PC-9 (cell line): ENCODE results near the gene TCF3. TPM values are rescaled to one million over a fixed set of nuclear protein-coding genes. Genes with fewer than 3 reads are reported as not detected.

Experiments used
- BruUV-seq: library from RNA; stranded (reverse); fragments of 400-500 nt; replicated peaks from 2 replicates; lab custom pipeline; 2021; lab: Mats Ljungman, UMichigan
- CTCF ChIA-PET: fragments of 300-600 bp; sonication (Branson Sonifier 250); formaldehyde crosslinking; loops from one replicate; lab custom pipeline; 2022; ENCODE audit warnings: antibody characterized with exemption; lab: Charles Lee
- POLR2A ChIA-PET: fragments of 300-600 bp; sonication (Branson Sonifier 250); formaldehyde crosslinking; loops from one replicate; lab custom pipeline; 2022; ENCODE audit warnings: antibody characterized with exemption; ENCODE audit not compliant: unreplicated experiment; lab: Charles Lee
- DNase-seq, 2 experiments: peaks; one replicate each; pipeline versions ENCODE4 v3.0.0 to v3.0.0-alpha.2; 2015 to 2022; ENCODE audit warnings: mixed read lengths in 1 of 2
- H2AFZ ChIP-seq: fragments of 200-600 bp; sonication (generic); 2 replicates; pipeline ENCODE4 v1.8.1; 2017; ENCODE audit warnings: antibody characterized with exemption
- H3F3A ChIP-seq: fragments of 200-600 bp; sonication (generic); 2 replicates; pipeline ENCODE4 v1.8.1; 2017; ENCODE audit warnings: antibody characterized with exemption, mild to moderate bottlenecking, low read depth; ENCODE audit not compliant: insufficient read depth
- H3K27ac ChIP-seq: fragments of 200-600 bp; sonication (generic); 2 replicates; pipeline ENCODE4 v1.6.1; 2016; ENCODE audit warnings: mixed run types
- H3K27me3 ChIP-seq: fragments of 200-600 bp; sonication (generic); 2 replicates; pipeline ENCODE4 v1.6.1; 2016; ENCODE audit warnings: low read depth, mixed run types; ENCODE audit not compliant: insufficient read depth
- H3K36me3 ChIP-seq: fragments of 200-600 bp; sonication (generic); 2 replicates; pipeline ENCODE4 v1.6.1; 2016; ENCODE audit warnings: low read depth, mixed run types
- H3K4me1 ChIP-seq: fragments of 200-600 bp; sonication (generic); replicated peaks from 2 replicates; pipeline ENCODE4 v1.6.1; 2016; ENCODE audit warnings: mixed run types; ENCODE audit not compliant: insufficient read depth
- H3K4me2 ChIP-seq: fragments of 200-600 bp; sonication (generic); 2 replicates; pipeline ENCODE4 v1.6.1; 2017; ENCODE audit warnings: mixed run types
- H3K4me3 ChIP-seq: fragments of 200-600 bp; sonication (generic); 2 replicates; pipeline ENCODE4 v1.6.1; 2016; ENCODE audit warnings: mixed run types
- H3K79me2 ChIP-seq: fragments of 200-600 bp; sonication (generic); 2 replicates; pipeline ENCODE4 v1.6.1; 2017; ENCODE audit warnings: low read depth, mixed run types
- H3K9me2 ChIP-seq: fragments of 200-600 bp; sonication (generic); 2 replicates; pipeline ENCODE4 v1.8.1; 2017; ENCODE audit warnings: mild to moderate bottlenecking; ENCODE audit not compliant: insufficient read depth
- H3K9me3 ChIP-seq: fragments of 200-600 bp; sonication (generic); 2 replicates; pipeline ENCODE4 v1.8.1; 2016; ENCODE audit warnings: low read depth; ENCODE audit not compliant: insufficient read depth
- H4K20me1 ChIP-seq: fragments of 200-600 bp; sonication (generic); 2 replicates; pipeline ENCODE4 v1.8.1; 2017; ENCODE audit not compliant: insufficient read depth
- CTCF ChIP-seq: fragments of 200-600 bp; sonication (generic); conservative IDR thresholded peaks from 2 replicates; pipeline ENCODE4 v1.6.1; 2017; ENCODE audit warnings: mixed run types, antibody characterized with exemption, mild to moderate bottlenecking, moderate library complexity
- EZH2 ChIP-seq: fragments of 200-600 bp; sonication (generic); IDR thresholded peaks from 2 replicates; pipeline ENCODE4 v1.8.0; 2017; ENCODE audit warnings: antibody characterized with exemption, low read depth
- intact Hi-C: fragments of 100-400 bp; cut with micrococcal nuclease; formaldehyde crosslinking; loops from one replicate; pipeline ENCODE4 v1.10.0; 2022; ENCODE audit not compliant: unreplicated experiment
- total RNA-seq: library from RNA; stranded (reverse); gene quantifications from 2 replicates; pipeline ENCODE4 v1.2.3, GENCODE V29; 2021

Gene TCF3
- total RNA-seq, 1 experiment from 2014 or later: 98.0 TPM

- peak in 1 of 2 experiments; percentile 19 for DNase-seq
- no peaks in the 10 kb centered on the region for H3F3A ChIP-seq
- H2AFZ ChIP-seq: no peak overlapping the region
- ChIA-PET CTCF (no interaction called here), POLR2A (no interaction called here)
- no TSS peak for BruUV-seq
- H3K4me1 ChIP-seq: no peaks in the 10 kb centered on the region
- H3K9me3 ChIP-seq: no peaks in the 10 kb centered on the region
- H3K9me2 ChIP-seq: no peaks in the 10 kb centered on the region
- no peaks in the 10 kb centered on the region for H3K27me3 ChIP-seq
- H3K36me3 ChIP-seq: no peaks in the 10 kb centered on the region
- H4K20me1 ChIP-seq: no peaks in the 10 kb centered on the region
- intact Hi-C loops: no loop called here
- no peak overlapping the region for H3K27ac ChIP-seq
- no peak overlapping the region for H3K4me2 ChIP-seq
- H3K79me2 ChIP-seq: no peaks in the 10 kb centered on the region
- no peak overlapping the region for H3K4me3 ChIP-seq
- TF ChIP-seq EZH2 (no peak), CTCF (peak; percentile 46; the same call in 1 of the 2 replicates)
These were observed 28.0 kb downstream of the TCF3 start for GRCh38 chr19:1624458-1624857.

- no peak overlapping the region for H3K27ac ChIP-seq
- intact Hi-C loops: no loop called here
- no peaks in the 10 kb centered on the region for H4K20me1 ChIP-seq
- no peak overlapping the region for H3K4me3 ChIP-seq
- no TSS peak for BruUV-seq
- no peak overlapping the region for H3K4me2 ChIP-seq
- H3K27me3 ChIP-seq: no peaks in the 10 kb centered on the region
- no peaks in the 10 kb centered on the region for H3F3A ChIP-seq
- no peak overlapping the region for H2AFZ ChIP-seq
- DNase-seq: no peak
- POLR2A ChIA-PET: no interaction called here
- CTCF ChIA-PET: no interaction called here
- no peaks in the 10 kb centered on the region for H3K9me2 ChIP-seq
- no peaks in the 10 kb centered on the region for H3K9me3 ChIP-seq
- no peaks in the 10 kb centered on the region for H3K4me1 ChIP-seq
- TF ChIP-seq CTCF (no peak), EZH2 (no peak)
- H3K36me3 ChIP-seq: no peaks in the 10 kb centered on the region
- no peaks in the 10 kb centered on the region for H3K79me2 ChIP-seq
These were observed 29.9 kb downstream of the TCF3 start for GRCh38 chr19:1622541-1622940.

- Histone ChIP-seq H3K27me3 (no peaks in the 10 kb centered on the region), H3K4me1 (no peaks in the 10 kb centered on the region), H3K79me2 (no peaks in the 10 kb centered on the region), H3K9me2 (no peaks in the 10 kb centered on the region), H4K20me1 (no peaks in the 10 kb centered on the region), H3K36me3 (no peaks in the 10 kb centered on the region), H3K27ac (no peak overlapping the region), H3K4me2 (no peak overlapping the region), H3K9me3 (no peaks in the 10 kb centered on the region), H3F3A (no peaks in the 10 kb centered on the region), H2AFZ (no peak overlapping the region), H3K4me3 (no peak overlapping the region)
- TF ChIP-seq CTCF: no peak
- no peak for TF ChIP-seq EZH2
- BruUV-seq: no TSS peak
- CTCF ChIA-PET: no interaction called here
- POLR2A ChIA-PET: no interaction called here
- DNase-seq: no peak
- intact Hi-C loops: no loop called here
These were observed 30.4 kb downstream of the TCF3 start for GRCh38 chr19:1622007-1622406.
